Stromal cell of bone marrow (primary cell): ENCODE data around the gene ADD2.

Experiments
- DNase-seq: peaks from one replicate; pipeline ENCODE4 v3.0.0-alpha.2; 2012; ENCODE audit warnings: low read depth

Gene ADD2

DNA sequence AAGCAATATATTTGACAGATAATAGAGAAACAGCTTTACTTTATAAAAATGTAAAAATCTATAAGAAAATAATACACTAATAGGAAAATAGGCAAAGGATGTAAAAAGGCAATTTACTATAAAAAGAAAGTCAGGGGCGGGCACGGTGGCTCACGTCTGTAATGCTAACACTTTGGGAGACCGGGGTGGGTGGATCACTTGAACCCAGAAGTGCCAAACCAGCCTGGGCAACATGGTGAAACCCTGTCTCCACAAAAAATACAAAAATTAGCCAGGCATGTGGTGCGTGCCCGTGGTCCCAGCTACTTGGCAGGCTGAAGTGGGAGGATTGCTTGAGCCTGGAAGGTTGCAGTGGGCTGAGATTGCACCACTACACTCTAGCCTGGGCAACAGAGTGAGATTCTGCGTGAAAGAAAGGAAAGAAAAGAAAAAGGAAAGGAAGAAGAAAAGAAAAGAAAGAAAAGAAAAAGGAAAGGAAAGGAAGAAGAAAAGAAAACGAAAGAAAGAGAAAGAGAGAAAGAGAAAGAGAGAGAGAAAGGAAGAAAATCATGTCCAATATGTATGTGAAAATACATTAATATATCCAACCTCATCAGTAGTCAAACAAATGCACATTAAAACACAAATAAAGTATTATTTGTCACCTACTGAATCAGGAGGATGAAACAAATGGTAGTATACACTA, 65.1 kb downstream of the ADD2 start:
- no peak for DNase-seq

DNA sequence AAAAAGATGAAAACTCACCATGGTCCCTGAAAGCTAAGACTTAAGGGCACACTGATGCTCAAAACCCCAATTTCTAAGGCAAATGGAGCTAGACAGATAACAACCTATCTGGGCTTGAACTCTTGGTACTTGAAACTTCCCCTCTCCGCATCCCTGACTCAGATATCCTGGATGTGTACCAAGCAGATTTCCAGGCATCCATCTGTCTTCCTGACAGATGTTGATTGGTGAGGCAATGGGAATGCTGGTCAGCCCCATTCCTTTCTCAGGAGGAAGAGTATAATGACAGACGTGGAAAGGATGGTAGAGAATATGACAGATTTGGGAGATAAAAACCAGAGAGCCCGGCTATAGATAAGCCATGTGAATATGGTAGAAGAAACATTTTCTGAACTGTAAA, 69.2 kb downstream of the ADD2 start:
- no peak for DNase-seq

DNA sequence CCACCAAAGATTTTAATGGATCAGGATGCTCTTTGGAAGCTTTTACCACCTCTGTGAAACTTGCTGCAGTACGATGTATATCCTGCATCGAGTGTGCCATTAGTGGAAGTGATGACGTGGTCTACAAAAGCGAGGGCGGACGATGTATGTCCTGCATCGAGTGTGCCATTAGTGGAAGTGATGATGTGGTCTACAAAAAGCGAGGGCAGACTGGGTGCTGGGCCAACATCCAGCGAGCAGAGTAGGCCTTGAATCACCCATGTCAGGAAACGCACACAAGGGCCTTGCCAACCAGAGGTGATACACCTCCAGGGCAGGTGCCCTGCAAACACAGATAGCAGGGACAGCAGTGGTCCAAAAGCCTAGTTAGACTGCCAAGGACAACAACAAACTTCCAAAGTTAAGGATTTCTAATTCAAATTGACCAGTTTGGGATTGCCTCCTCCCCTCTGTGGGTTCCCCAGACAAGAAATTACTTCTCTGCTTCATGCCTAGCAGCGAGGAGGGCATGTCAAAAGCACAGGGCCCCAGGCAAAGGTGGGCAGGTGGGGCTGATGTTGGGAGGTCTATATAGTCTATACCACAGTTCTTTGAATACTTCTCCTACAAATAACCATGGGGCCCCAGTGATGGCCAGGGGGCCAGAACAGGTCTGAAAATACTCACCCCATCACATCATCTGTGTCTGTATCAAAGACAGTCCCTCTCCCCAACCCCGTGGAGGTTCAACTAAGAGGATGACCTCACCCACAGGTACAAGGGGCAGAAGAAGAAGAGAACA, 70.2 kb downstream of the ADD2 start:
- no peak for DNase-seq

DNA sequence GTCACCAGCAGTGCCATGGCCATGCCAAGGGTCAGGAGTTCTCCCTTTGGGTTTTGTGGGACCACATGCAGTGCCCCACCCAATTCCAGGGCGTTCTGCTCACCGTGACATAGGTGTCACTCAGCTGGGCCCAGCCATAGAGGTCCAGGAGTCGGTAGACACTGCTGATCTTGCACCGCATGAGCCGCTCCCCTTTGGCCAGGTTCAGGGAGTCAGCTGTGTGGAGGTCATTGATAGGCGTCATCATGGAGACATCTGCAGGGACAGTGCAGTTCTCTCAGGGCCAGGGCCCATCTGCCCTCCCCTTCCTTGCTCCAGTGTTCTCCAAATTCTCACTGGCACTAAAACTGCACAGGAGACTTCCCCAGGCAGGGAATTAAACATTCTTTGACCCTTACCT, 71.9 kb downstream of the ADD2 start:
- DNase-seq, result no peak

DNA sequence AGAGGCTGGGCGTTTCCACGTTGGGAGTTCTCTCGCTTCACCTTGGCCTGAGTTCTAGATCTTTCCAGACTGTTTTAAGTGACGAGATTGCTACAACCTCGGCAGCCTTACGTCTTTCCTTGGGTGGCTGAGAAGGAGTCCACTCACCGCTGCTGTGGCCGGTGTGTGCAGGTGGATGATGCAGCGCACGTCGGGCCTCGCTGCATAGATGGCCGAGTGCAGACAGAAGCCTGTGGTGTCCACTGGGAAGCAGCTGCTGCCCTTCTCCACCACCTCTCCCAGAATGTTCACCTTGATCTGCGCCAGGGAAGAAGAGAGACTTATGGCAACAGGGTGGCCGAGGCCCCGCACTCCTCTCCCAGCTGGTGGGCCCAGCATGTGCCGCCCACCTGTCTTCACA, 75.7 kb downstream of the ADD2 start:
- DNase-seq, result no peak

DNA sequence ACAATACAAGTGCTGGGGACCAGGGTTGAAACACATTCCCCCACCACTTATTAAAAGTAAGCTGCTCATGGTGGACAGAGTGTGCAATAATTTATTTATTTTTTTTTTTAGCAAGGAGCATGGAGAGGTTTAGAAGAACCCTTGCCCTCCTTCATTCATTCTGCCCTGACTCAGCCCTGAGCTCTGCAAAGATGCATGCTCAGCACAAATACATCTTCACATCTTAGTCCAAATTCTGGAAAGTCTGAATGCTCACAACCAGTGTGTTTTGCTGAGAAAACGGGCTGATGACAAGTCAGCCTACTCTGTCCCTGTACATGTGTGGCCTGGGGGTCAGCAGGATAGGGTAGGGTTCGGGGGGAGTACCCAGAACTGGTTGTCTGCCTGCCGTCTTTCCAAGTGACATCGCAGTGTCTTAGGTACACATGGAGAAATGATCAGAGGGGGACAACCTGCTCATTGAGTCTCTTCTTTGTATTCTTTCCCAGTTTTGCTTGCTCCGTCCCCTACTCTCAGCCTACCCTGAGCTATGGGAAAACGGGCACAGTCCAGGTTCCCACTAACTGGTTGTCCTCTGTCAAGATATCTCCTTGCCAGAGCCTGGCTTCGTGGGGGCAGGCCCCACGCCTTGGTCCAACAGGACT, 76.4 kb downstream of the ADD2 start:
- DNase-seq, result no peak

DNA sequence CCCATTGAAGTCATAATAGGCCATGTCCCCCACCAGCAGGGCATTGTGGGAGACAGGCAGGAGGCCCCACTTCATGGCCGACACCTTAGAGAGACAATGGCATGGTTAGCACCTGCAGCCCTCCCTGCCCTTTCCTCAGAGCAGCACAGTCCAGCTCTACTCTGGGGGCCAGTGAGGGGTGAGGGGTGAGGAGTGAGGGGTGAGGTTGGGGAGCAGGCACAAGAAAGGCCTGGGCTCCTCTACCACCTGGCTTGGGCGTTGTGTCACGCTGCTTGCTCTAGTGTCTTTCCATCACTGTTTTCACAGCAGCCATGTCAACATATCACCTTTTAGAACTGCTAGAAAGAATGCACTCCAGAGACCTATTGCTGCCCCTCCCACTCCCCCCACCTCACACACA, 77.2 kb downstream of the ADD2 start:
- no peak for DNase-seq

DNA sequence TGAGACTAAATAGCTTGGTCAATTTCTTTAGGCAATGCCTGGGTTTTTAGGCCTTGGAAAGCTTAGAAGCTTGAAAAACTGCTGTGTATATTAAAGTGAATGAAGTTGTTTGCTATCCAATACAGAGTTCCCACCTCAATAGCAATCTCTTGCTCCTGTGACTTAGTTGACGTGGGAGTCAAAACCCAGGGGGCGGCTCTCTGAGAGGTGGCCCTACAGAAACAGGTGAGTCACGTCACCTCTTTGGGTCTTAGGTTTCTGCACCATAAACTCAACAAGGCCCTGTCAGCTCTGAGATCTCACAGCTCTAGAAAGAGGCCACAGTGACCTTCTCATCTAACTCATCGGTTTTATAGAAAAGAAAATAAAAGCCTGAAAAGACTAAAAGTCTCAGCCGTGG, 79.6 kb downstream of the ADD2 start:
- no peak for DNase-seq

DNA sequence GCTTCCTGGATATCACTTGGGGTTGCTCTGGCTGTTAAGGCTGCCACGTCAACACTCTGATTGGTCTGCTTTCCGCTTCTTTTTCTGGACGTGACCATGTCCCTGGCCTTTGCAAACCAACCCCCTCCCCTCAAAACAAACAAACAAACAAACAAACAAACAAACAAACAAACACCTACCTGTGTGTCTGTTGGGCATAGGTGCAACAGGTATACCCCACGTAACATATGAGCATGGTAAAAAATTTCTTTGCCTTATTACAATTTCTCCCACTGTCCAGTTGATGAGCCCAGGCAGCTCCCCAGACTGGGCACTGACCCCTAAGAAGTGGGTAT, 80.6 kb downstream of the ADD2 start:
- no peak for DNase-seq

DNA sequence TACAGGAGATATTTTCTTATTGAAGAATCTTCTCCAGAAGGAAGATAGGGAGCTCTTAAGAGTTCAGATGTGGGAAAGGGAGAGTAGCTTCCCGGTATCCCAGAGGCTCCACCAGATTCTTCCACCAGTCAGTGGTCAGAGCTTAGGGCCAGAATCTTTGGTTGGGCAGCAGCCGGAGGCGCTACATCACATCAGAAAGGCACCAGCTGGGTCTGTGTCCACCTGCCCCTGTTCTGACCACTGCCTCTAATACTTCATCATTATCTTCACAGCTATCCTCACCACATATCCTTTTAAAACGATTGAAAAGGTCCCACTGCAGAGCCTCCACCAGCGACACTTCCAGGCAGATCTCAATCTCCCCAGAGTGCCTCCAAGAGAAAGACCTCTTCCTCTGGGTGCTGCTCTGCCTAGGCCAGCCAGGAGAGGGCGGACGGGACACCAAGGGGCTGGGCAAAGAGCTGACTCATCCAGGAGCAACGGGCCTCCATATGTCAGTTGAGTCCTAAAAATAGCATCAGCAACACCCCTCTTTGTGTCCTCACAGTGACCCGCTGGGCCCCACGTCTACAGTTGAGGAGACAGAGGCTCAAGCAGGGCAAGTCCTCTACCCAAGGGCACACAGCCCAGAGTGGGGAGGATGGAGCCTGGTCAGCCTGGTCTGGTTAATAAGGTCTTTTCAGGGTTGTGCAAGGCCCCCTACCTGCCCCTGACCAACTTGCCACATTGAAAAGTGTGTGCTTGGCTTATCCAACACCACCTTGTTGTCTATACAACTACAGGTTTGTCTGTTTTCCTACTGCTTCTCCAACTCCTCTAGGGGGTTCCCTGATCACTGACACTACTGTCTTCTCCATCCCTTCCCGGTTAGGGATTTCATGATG, 81.2 kb downstream of the ADD2 start:
- peak; percentile 21 for DNase-seq

DNA sequence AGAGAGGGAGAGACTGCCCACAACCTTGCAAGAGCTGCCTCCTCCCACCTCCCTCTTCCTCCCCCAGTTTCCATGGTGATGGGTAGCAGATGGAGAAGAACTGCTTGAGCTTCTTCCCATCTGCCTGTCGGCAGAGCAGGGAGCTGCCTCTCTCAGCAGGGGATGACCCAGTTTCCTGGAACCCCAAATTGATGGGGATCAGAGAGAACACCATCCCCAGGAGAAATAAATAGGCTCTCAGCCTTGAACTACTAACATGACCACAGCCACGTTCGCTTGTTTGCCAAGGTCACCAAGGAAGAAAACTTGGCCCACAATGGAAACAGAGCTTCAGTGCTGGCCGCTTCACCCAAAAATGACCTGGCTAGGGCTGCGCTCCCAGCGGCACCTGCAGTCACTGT, 82.2 kb downstream of the ADD2 start:
- DNase-seq, result no peak

DNA sequence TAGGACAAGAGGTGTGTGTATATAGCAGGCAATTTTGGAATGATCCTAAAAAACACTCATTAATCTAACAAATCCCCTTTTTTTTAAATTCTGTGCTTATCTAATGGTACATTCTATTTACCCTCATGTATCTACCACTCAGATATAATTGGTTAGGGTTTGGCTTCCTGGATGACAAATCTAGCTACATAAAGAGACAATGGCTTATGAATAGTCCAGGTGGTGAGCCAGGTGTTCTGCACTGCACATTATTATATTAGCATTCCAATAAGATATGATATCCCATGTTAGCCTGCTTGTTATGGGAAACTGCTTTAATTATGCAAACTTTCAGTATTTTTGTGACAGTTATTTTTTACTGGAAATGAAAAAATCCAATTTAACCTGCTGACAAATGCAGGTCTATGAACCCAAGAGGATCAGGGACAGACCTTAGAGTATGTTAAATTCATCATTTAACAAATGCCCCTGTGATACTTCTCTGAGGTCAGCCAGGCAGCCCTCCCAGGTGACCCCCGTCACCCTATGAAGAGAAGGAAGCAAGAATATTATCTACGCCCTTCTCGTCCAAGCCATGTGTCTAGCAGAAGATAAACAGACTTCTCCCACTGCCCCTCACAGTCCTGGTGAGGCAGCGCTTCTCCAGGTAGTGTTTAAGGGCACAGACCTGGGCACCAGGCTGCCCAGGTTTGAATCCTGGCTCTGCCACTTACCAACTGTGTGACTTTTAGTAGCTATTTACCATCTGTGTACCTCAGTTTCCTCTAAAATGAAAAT, 83.0 kb downstream of the ADD2 start:
- DNase-seq, result no peak

DNA sequence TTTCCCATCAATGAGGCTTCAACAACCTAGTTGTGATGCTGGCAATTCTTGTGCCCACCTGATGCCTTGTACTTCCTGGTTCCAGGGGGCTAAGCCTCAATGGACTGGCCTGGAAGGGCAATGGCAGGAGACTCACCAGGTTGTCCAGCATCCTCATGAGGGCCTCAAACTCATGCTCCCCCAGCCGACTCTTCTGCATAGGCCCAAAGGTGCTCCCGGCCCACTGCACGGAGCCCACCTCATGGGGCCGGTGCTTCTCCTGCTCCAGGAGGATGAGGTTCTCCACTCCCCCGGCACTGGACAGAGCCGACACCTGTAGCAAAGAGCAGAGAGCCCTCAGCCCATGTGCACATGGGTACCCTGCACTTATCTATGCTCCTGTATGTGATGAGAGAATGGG, 84.5 kb downstream of the ADD2 start:
- no peak for DNase-seq

DNA sequence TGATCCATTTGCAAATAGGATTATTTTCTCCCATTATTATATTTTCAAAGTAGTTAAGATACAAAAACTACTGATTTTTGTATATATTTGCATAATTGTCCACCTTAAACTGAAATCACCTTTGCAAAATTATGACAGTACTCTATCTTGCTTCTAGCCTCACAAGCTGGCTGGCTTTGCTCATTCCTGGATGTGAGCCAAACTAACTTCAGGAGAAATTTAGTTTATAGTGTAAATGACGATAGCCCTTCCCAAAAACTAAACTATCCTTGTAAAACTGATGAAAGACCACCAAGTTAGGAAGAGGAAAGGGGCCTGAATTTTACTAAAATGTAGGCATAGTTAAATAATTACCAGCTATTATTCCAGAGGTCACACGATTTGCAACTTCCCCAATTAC, 87.3 kb downstream of the ADD2 start:
- no peak for DNase-seq

DNA sequence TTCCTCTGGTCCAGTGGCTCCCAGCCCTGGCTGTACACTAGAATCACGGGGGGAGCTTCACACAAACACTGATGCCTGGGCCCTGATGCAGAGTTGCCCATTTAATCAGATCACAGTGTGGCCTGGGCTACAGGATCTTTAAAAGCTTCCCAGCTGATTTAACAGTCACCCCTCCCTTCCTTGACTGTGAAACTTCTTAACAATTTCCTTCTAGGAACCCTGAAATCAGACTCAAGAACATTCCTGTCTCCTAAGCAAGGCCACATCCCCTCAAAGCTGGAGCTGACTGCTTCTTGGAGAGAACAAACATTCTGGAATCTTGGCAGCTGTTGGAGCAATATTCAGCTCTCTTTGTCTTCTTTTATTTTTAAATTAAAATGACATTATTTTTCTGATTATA, 88.7 kb downstream of the ADD2 start:
- DNase-seq, result no peak

DNA sequence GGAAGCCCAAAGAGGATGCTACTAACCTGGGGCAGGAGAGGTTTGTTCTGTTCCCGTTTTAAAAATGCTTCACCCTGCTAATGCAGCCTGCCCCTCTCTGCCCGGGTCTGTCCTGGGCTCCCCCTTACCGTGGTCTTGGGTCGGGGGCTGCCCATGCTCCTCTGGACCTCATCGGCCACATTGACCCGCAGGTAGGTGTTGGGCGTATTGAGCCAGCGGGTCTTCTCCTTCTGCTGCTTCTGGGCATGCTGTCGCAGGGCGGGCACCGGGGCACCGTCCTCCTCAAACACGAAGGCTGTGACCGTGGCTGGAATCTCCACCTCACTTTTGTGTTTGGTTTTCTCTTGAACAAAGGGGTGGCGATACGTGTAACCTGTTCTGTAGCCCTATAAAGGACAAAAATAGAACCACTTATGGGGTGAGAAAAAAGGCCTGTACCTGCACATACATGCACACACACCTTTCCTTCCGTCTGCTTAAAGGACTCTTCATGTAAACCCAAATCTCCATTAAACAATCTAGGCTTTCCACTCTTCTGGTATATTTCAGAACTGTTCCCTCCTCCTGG, 89.3 kb downstream of the ADD2 start:
- no peak for DNase-seq

DNA sequence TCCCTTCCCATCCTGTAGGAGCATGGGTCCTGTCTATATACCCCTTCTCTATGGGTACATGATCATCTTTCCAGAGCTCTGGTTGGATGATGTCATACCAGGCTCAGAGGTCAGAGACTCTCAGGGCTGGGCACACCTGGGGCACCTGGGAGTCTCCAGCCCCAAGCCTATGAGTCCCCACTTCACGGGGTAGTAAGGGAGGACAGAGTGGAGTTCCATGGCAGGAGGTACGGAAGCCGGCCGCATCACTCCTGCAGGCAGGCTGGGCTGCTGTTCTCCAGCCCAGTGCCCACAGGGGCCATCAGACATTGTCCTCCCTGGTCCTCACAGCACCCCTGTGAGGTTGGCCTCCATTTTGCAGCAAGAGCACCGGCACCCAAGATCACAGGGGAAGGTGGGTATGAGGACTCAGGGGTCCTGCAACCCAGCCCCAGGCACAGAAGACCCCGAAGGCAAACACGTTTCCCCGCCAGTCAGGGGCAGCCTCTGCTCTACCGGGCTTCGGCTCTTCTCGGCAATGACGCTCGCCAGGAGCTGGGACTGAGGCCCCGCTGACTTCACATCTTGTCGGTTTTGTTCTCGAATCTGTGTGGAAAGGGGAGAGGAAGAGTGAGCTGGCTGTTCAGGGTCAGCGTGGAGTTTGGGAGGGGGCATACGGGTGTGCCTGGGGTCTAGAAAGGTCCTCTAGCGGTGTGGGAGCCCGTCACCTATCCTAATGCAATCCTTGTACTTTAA, 91.5 kb downstream of the ADD2 start:
- no peak for DNase-seq

DNA sequence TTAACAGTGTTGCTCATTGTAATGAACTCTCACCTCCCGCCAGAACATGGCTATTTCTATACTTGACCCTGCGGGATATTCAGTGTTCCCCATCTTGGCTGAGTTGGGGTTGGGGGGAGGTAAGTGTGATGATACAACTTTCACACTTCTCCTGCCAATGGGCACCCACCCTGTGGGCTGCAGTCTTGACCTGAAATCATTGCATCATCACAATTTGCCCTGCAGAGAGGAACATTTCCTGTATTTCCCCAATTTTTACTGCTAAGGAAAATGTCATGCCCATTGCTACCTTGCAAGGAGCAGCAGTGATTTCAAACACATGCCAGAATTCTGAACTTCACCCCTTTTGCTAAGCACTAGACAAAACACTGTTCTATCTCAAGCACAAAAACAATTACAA, 92.1 kb downstream of the ADD2 start:
- no peak for DNase-seq

DNA sequence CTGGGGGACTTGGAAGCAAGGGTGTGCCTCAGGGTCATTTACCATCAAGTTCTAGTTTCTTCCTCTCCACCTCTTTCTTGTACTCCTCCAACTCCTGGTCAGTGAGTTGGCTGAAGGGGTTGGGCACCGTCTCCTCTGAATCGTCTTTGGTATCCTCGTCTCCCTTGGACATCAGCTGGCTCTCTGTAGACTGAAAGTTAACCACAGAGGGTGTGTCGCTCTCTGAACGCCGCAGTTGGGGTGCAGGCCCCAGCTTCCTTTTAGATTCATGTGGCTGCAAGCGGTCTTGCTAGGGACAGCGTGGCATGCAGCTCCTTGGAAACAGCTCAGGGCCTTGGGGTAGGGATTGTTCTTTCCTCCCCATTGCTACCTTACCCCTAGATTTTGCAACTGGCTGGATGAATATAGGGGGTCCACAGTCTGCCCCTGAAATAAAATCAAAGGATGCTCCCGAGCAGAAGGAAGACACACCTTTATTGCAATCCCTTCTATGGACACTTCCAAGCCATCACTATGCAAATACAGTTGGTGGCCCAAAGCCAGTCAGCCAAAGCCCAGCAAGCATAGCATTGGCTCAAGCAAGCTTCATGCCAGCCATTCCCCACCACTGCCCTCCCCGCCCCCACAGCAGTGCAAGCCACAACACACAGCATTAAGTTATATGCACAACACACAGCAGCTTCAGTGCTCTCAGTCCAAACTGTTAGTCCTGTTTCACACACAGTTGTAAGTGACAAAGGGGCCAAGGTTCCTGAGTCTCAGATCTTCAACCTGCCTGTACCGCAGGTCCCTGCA, 93.2 kb downstream of the ADD2 start:
- DNase-seq, result no peak
